Activated T-helper 1 cell treated with Interleukin-2 at 50 U/mL for 16 hours (primary cell): ENCODE data around the gene C2CD2.
A peak's percentile ranks its signal among the peaks of the same experiment; 100 is the strongest.

Experiments used
- DNase-seq: peaks from one replicate; pipeline ENCODE4 v3.0.0-alpha.2; 2020; ENCODE audit warnings: low read depth

Gene C2CD2

DNA sequence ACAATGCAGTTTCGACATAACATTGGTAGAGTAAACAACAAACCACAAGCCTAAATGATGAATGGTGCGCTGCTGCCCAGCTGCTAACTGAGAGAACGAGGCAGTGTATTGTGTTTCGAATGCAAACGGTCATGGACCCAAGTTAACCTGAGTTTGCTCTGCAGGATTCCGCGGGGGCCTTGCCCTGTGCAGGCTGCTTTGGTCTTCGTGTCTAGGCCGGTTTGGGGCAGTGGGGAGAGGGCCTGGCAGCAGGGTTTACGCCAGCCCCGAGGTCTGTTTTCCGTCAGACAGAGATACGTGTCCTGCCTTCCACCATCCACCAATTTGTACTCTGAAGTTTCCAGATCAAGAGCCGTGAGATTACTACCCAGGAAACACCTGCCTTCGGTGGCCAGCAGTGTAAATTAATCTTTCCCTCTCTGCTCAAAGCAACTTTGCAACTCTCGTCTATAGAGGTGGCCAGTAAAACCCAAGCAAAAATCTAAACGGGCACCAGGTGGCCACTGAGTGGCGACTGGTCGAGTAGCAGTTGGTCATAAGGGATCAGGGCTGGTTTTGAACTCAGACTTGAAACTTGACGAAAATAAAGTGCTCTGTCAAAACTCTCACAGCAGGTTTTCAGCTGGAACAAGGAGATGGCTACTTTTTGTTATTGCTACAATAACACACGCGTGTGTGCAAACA lies 68.3 kb downstream of the C2CD2 start:
- no peak for DNase-seq

- DNase-seq: no peak
These were observed 69.3 kb downstream of the C2CD2 start for GRCh38 chr21:41884501-41885030.

DNA sequence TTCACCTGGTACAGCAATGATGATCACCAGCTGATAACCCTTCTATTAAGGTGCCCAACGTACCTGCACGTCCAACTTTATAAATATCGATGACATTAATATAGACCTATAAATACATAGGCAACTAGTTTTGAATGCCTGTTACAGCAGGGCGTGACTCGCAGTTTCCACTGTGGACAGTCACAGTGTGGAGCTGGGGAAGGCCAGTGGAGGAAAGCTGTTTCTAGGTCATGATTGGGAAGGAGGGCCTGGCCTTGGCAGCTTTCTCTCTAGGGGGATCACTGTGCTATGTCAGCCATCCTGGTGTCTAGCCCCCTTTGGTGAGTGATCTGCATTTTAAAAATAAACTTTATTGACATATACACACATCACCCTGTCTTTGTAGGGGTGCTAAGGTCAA lies 70.2 kb downstream of the C2CD2 start:
- DNase-seq: no peak

DNA sequence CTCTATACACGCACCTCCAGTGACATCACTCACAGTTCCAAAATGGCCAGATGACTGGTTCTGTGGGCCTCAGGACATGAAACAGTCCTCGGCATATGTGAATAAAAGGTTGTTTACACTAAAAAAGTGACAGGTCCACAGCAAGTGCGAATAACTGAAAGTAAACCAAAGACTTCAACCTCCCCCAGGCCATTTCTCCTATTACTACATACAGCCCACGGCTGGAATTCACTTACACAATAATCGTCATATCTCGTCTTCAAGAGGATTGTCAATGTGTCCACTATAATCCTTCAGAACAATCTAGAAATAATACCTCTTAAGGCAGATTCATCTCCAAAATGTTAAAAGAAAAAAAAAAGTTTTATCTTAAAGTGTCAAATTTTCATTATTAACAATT lies 72.8 kb downstream of the C2CD2 start:
- DNase-seq: no peak

GRCh38 chr21:41880153-41880552 lies 73.7 kb downstream of the C2CD2 start:
- no peak for DNase-seq

GRCh38 chr21:41879190-41879998 lies 74.4 kb downstream of the C2CD2 start, which contains the start of gene PRDM15:
Gene PRDM15, minus strand, starts transcription at chr21:41879344. Its CDS starts 18,981 bp downstream, at chr21:41860363.
- DNase-seq: peak; percentile 72

DNA sequence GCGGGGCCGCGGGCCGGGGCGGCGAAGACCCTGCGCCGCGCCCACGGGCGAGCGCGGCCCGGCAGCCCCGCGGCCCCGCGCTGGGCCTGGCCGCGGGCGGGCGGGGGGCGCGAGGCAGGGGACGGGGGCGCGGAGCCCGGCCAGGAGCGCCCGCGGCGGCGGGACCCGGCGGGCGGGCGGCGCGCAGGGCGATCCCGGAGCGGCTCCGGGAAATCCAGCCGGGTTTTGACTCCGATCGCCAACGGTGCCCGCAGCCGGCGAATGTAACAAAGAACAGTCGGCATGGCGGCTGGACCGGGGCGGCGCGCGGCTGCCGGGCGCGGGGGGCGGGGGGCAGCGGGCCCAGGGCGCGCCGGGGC lies 75.0 kb downstream of the C2CD2 start:
- DNase-seq: peak; percentile 69

GRCh38 chr21:41877901-41878830 lies 75.7 kb downstream of the C2CD2 start:
- no peak for DNase-seq

DNA sequence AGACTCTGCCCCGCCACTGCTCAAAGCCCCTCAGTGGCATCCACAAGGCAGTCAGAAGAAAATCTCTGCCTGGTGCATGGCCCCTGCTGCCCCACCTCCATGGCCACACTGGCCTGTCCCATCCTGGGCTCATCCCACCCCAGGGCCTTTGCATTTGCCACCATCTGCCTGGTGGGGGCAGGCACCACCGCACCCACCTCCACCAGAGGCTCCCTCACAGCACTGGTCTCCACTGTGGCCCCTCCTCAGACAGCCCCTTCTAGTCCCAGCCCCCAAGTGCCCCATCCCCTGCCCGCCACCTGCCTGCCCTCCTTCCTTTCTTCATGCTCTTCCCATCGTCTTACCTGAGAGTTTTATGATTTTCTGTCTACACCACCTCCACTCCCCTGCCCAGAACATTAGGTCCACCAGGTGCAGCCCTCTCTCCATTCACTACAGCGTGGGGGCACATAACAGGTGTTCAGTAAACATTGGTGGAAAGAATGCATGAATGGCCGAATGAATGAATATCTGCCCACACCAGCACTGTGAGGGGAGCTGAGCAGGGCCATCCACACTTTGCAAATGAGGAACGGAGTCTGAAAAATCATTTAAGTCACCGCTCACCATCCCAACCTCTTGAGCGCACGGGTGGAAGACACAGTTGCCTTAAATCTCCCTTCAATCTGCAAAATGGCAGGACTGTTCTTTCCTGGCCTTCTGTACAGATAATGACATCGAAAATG lies 76.7 kb downstream of the C2CD2 start:
- DNase-seq: no peak

GRCh38 chr21:41876396-41876795 lies 77.4 kb downstream of the C2CD2 start:
- DNase-seq: no peak

DNA sequence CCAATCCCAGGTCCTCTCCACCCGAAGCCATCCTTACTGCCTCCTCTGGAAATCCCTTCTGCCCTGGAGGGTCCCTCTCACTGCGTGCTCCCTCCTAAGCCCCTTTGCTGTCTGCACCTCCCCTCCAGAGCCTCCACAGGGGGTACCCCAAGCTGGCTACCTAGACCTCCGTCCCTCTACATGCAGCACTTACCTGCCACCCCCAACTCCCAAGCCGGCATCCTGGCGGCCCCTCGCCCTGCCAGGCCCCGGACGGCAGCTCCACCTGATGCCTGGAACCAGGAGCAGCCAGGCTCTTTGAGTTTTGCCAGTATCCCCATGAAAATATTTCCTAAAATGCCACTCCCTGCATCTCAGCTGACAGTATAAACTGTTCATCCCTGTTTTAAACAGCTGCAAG lies 78.7 kb downstream of the C2CD2 start:
- no peak for DNase-seq

DNA sequence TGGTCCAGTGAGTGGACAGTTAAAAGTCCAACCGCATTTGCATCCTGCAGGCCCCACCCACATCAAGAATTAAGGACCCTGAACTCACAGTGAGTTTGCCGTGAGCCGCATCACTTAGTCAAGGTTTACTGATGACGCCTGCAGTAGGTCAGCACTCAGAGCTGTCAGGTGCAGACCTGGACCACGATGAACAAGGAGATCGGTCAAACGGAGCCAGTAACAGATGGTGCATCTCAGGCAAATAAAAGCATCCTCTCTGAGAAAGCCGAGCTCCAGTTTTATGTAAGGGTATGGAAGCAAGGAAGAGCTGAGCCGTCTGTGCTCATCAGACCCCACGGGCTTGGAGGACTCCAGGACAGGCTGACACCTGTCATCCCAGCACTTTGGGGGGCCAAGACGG lies 79.2 kb downstream of the C2CD2 start:
- no peak for DNase-seq

GRCh38 chr21:41873426-41873825 lies 80.4 kb downstream of the C2CD2 start:
- no peak for DNase-seq

GRCh38 chr21:41873005-41873404 lies 80.8 kb downstream of the C2CD2 start:
- DNase-seq: no peak

DNA sequence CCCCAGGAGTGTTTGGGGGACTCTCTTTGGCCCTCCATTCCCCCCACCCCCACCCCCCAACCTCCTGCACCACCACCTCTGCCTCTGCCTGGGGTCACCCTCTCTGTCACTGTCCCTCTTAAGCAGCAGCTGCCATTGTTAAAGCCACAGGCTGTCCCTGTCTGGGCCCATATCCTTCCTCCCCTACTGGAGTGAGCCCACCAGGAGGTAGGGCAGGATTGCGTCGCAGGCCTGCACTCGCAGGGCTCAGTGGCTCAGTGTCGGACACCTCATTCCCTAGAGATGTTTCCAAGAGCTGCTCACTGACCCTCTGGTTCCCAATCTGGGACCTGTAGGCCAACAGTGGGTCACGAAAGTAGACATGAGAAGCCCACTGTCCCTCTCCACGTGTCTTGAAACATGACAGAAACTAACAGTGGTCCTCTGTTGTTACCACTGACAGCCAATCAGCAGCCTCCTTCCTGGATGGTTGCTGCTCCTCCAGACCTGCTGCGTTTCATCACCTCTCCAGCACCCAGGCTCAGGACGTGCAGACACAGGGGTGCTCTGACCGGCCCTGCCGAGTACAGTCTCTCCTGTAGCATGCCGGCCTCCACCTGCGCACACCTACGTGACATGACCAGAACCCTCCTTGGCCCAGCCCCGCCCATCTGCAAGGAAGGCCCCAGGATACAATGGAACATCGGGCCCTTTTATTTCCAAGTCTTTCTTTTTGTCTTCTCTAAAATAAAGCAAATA lies 82.4 kb downstream of the C2CD2 start:
- no peak for DNase-seq

DNA sequence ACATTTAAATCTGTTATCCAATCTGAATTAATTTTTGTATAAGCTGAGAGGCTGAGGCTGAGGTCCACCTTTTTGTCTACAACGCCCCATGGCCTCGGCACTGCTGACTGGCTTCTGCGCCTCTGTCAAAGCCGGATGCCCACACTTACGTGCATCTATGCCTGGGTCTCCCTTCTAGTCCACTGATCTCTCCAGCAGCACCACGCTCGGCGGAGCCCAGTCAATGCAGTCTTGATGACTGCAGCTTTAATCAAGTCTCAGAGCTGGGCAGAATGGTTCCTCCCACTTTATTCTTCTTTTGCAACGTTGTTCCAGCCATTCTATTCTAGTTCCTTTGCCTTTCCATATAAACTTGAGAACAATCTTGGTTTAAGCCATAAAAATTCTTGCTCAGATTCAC lies 84.0 kb downstream of the C2CD2 start:
- DNase-seq: no peak

- no peak for DNase-seq
These were observed 85.6 kb downstream of the C2CD2 start for GRCh38 chr21:41868062-41868710.

DNA sequence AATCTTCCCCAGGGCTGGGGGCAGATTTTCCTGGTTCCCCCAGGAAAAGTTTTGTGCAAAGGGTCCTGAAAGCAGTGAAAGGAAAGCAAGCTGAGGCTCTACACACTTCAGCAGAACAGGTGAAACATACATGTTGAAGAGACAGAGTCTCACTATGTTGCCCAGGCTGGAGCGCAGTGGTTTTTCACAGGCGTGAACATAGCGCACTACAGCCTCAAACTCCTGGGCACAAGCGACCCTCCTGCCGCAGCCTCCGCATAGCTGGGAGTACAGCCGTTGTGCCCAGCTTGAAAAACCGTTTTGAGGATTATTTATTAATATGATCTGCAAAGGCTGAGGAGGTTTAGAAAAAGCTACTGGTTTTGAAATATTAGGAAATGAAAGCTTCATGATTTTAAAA lies 86.5 kb downstream of the C2CD2 start:
- no peak for DNase-seq

DNA sequence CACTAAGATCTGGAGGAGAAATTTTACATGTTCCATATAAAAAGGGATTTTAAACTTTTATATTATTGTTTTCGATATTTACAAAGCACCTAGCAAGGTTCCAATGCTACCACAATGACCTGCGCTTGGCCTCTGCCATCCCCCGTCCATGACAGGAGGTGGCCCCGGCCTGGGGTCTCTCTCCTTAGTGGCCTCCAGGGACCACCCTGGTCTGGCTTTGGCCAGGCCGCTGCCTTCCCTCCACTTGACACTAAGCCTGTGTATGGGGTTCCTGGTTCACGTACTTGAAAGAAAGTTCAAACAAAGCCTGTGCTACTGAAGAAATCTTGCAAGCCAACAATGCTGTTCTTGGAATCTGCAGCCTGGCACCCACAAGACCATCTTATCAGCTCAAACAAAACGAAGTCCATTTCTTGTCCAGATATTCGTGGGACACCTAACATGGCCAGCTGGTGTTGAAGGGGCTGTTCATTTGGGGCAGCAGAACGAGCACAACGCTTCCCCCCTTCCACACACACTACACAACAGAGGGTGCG lies 87.5 kb downstream of the C2CD2 start:
- no peak for DNase-seq
